ENCODE measurements around the gene AUH.
"Not testable (repeated sequence)": the region's sequence is repeated elsewhere in the genome, so short reads cannot be mapped to it uniquely, and the experiment has no call there.

AUH gene

GRCh38 chr9:91208419-91208745, 153.3 kb downstream of the AUH start:
- no peak for DNase-seq (ENCODE audit: low spot score)

GRCh38 chr9:91207729-91208418, 153.8 kb downstream of the AUH start:
- no peak for DNase-seq (ENCODE audit: low spot score)

GRCh38 chr9:91207397-91207728, 154.4 kb downstream of the AUH start:
- no peak for DNase-seq (ENCODE audit: low spot score)

- no peak for DNase-seq (ENCODE audit: low spot score)
Measured at GRCh38 chr9:91206806-91207205, 154.9 kb downstream of the AUH start.

- no peak for DNase-seq (ENCODE audit: low spot score)
Measured at GRCh38 chr9:91202736-91203283, 158.9 kb downstream of the AUH start.

- DNase-seq (ENCODE audit: low spot score), result no peak
Measured at GRCh38 chr9:91200692-91201336, 160.9 kb downstream of the AUH start.

- no peak for DNase-seq (ENCODE audit: low spot score)
Measured at GRCh38 chr9:91199739-91200497, 161.8 kb downstream of the AUH start.

GRCh38 chr9:91198881-91199280, 162.8 kb downstream of the AUH start:
- not testable (repeated sequence) for DNase-seq (ENCODE audit: low spot score)

- no peak for DNase-seq (ENCODE audit: low spot score)
Measured at GRCh38 chr9:91198405-91198804, 163.3 kb downstream of the AUH start.

GRCh38 chr9:91197232-91198181, 164.2 kb downstream of the AUH start:
- peak; percentile 69 for DNase-seq (ENCODE audit: low spot score)

GRCh38 chr9:91196103-91196950, 165.4 kb downstream of the AUH start:
- DNase-seq (ENCODE audit: low spot score), result no peak

- no peak for DNase-seq (ENCODE audit: low spot score)
Measured at GRCh38 chr9:91195372-91196012, 166.2 kb downstream of the AUH start.

GRCh38 chr9:91193658-91194391, 167.9 kb downstream of the AUH start:
- peak; percentile 74 for DNase-seq (ENCODE audit: low spot score)

- peak; percentile 80 for DNase-seq (ENCODE audit: low spot score)
Measured at GRCh38 chr9:91193087-91193657, 168.5 kb downstream of the AUH start.

GRCh38 chr9:91192381-91193086, 169.2 kb downstream of the AUH start:
- DNase-seq (ENCODE audit: low spot score), result no peak

- no peak for DNase-seq (ENCODE audit: low spot score)
Measured at GRCh38 chr9:91191411-91192380, 170.0 kb downstream of the AUH start.

GRCh38 chr9:91190062-91190461, 171.7 kb downstream of the AUH start:
- no peak for DNase-seq (ENCODE audit: low spot score)
